Mucosa of rectum (tissue), 2 donors: ENCODE data around the gene SLC45A1.
"Not testable (repeated sequence)": the region's sequence is repeated elsewhere in the genome, so short reads cannot be mapped to it uniquely, and the experiment has no call there.

Source experiments
- H3K27ac ChIP-seq, 2 donors: one replicate each; pipeline ENCODE4 v1.7.0; 2013; ENCODE audit warnings: inconsistent platforms in 2 of 2, low read depth in 2 of 2, low read length in 2 of 2
- H3K27me3 ChIP-seq, 2 donors: one replicate each; pipeline ENCODE4 v1.7.0; 2013; ENCODE audit warnings: low read length in 2 of 2; ENCODE audit not compliant: control insufficient read depth in 2 of 2, insufficient read depth in 2 of 2
- H3K36me3 ChIP-seq, 2 donors: one replicate each; pipeline ENCODE4 v1.7.0; 2013; ENCODE audit warnings: low read length in 2 of 2; ENCODE audit not compliant: control insufficient read depth in 2 of 2, insufficient read depth in 2 of 2
- H3K4me1 ChIP-seq, 2 donors: one replicate each; pipeline ENCODE4 v1.7.0; 2013; ENCODE audit warnings: low read length in 2 of 2, mild to moderate bottlenecking in 1 of 2; ENCODE audit not compliant: control insufficient read depth in 2 of 2, insufficient read depth in 2 of 2
- H3K4me3 ChIP-seq, 2 donors: one replicate each; pipeline ENCODE4 v1.7.0; 2013; ENCODE audit warnings: low read length in 2 of 2
- H3K9ac ChIP-seq, 2 donors: one replicate each; pipeline ENCODE4 v1.7.0; 2013; ENCODE audit warnings: low read length in 2 of 2, low read depth in 1 of 2, mild to moderate bottlenecking in 1 of 2
- H3K9me3 ChIP-seq, 2 donors: one replicate each; pipeline ENCODE4 v1.7.0; 2013; ENCODE audit warnings: low read length in 2 of 2; ENCODE audit not compliant: control insufficient read depth in 2 of 2
- donor health status: healthy.
- donor health status: Normal muscosa, but diverticular disease.

Gene SLC45A1

GRCh38 chr1:8376358-8376840 lies 58.5 kb downstream of the SLC45A1 start:
- no peak overlapping the region for H3K9ac ChIP-seq
- H3K27ac ChIP-seq, result no peak overlapping the region
- no peaks in the 10 kb centered on the region for H3K9me3 ChIP-seq
- peaks cover 14 to 19% of the 10 kb centered on the region in 2 donors for H3K4me1 ChIP-seq
- no peaks in the 10 kb centered on the region for H3K27me3 ChIP-seq
- peaks cover 37 to 43% of the 10 kb centered on the region in 2 donors for H3K36me3 ChIP-seq
- no peak overlapping the region for H3K4me3 ChIP-seq

DNA sequence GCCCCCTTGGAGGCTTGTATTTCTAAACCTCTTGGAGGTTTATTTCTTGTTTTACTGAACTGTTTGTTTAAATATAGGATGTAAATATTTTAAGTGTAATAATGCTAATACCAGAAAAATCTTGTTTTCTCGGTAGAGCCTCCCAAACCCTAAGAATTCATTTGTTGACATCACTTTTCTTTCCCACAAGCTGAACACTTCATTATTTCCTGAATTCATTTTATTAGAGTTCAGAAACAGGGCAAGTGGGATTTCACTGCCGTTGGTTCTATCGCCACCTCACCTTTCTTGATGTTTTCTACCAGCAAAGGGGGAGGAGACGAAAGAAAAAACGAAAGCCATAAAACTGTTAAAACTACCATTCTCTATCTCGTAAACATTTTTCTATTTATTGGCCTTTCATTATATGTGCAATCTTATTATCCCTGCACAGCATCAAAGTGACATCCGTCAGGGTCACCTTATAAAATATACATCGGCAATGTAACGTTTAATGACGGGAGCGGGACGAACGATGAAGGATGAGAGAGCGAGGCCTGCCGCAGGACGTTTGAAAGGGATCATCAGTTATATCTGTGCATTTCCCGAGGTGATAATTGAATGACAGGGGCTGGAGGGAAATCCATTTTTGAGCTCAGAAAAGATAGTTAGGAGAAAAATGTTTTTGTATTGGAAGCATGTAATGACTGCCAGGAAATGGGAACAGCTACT lies 59.5 kb downstream of the SLC45A1 start:
- Histone ChIP-seq H3K9me3 (no peaks in the 10 kb centered on the region), H3K27ac (no peak overlapping the region), H3K27me3 (no peaks in the 10 kb centered on the region), H3K36me3 (peaks cover 39% of the 10 kb centered on the region in 2 donors), H3K9ac (no peak overlapping the region), H3K4me1 (peaks cover 18 to 22% of the 10 kb centered on the region in 2 donors), H3K4me3 (no peak overlapping the region)

DNA sequence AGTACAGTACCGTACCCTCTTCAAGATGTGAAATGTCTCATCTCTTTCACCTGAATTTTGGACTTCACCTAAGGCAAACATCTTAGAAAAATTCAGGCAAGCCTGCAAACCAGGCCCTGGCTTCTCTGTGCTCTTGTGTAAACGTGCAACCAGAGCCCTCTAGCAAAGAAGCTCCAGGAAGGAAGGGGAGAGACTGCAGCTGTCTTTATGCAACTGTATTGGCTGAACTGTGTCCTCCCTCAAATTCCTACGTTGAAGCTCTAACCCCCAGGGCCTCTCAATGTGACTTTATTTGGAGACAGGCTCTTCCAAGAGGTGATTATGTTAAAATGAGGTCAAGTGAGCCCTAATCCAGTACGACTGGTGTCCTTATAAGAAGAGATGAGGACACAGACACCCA lies 60.3 kb downstream of the SLC45A1 start:
- Histone ChIP-seq H3K4me3 (no peak overlapping the region), H3K9me3 (no peaks in the 10 kb centered on the region), H3K27me3 (no peaks in the 10 kb centered on the region), H3K27ac (peak overlapping the region in 1 of 2 donors; percentile 54), H3K4me1 (peaks cover 11 to 23% of the 10 kb centered on the region in 2 donors), H3K36me3 (peaks cover 33 to 35% of the 10 kb centered on the region in 2 donors), H3K9ac (no peak overlapping the region)

- H3K9ac ChIP-seq, result no peak overlapping the region
- H3K27ac ChIP-seq, result peak overlapping the region; percentile 48 to 54
- H3K4me3 ChIP-seq, result no peak overlapping the region
- no peaks in the 10 kb centered on the region for H3K9me3 ChIP-seq
- peaks cover 9 to 22% of the 10 kb centered on the region in 2 donors for H3K4me1 ChIP-seq
- H3K27me3 ChIP-seq, result no peaks in the 10 kb centered on the region
- peaks cover 30 to 33% of the 10 kb centered on the region in 2 donors for H3K36me3 ChIP-seq
These were observed 61.1 kb downstream of the SLC45A1 start for GRCh38 chr1:8378981-8379470.

DNA sequence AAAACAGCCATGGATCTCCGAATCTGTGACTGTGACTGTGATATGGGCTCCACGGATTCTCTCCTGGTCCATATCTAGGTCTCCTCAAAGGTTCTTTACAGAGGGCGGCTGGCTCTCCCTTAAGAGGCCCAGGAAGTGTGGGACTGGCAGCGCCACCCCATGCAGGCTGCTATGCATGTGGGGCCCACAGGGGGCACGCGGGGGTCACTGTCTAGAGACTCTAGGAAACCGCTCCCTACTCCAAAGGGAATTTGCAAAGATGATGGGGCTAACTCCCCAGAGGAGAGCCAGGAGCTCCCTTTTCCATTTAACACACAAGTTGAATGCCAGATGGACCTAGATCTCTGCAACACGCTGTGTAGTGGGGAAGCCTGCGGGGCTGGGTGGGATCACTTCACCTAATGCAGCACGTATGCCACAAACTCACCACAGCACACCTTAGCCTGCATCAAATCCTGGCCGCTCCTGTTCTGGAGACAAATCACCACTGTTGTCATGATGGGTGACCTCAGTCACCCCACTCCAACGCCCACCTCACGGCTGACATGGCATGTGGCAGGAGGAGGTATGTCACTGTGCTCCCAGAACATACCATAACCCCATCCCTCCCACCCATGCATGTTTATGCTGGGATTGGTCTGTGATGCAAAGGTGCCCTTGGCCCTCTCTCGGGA lies 61.7 kb downstream of the SLC45A1 start:
- Histone ChIP-seq H3K4me3 (no peak overlapping the region), H3K27me3 (no peaks in the 10 kb centered on the region), H3K9me3 (no peaks in the 10 kb centered on the region), H3K9ac (no peak overlapping the region), H3K27ac (peak overlapping the region in 1 of 2 donors; percentile 48), H3K36me3 (peaks cover 31 to 38% of the 10 kb centered on the region in 2 donors), H3K4me1 (peaks cover 9 to 23% of the 10 kb centered on the region in 2 donors)

DNA sequence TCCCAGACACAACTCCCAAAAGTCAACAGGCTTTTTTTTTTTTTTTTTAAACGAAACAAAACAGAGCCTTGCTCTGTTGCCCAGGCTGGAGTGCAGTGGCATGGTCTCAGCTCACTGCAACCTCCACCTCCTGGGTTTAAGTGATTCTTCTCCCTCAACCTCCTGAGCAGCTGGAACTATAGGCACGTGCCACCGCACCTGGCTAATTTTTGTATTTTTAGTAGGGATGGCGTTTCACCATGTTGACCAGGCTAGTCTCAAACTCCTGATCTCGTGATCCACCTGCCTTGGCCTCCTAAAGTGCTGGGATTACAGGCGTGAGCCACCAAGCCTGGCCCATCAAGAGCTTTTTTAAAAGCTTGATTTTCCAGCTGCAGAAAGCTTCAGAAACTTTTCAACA lies 62.4 kb downstream of the SLC45A1 start:
- not testable (repeated sequence) for H3K4me3 ChIP-seq, H3K27me3 ChIP-seq, H3K9me3 ChIP-seq, H3K9ac ChIP-seq, H3K27ac ChIP-seq
- Histone ChIP-seq H3K4me1 (peaks cover 10 to 26% of the 10 kb centered on the region in 2 donors), H3K36me3 (peaks cover 37 to 41% of the 10 kb centered on the region in 2 donors)

DNA sequence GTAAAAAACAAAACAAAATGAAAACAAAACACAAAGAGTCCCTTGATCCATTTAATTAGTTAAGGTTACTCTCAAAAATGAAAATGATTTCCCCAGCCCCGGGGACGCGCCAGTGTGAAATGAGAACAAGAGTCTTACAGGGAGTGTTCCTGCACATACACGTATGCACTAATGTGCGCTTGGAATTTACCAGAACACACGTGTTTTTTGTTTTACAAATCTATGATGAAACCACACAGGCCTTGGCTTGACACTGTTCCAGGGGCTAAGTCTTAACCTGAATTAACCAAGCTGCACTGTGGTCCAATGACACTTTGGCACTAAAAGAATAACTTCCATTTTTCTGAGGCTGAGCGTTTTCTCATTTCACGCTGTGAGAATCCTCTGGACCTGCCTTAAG lies 63.7 kb downstream of the SLC45A1 start:
- Histone ChIP-seq H3K9ac (peak overlapping the region in 1 of 2 donors; percentile 7), H3K4me1 (peaks cover 12 to 23% of the 10 kb centered on the region in 2 donors), H3K4me3 (no peak overlapping the region), H3K27me3 (no peaks in the 10 kb centered on the region), H3K27ac (no peak overlapping the region), H3K9me3 (no peaks in the 10 kb centered on the region), H3K36me3 (peaks cover 32 to 39% of the 10 kb centered on the region in 2 donors)

DNA sequence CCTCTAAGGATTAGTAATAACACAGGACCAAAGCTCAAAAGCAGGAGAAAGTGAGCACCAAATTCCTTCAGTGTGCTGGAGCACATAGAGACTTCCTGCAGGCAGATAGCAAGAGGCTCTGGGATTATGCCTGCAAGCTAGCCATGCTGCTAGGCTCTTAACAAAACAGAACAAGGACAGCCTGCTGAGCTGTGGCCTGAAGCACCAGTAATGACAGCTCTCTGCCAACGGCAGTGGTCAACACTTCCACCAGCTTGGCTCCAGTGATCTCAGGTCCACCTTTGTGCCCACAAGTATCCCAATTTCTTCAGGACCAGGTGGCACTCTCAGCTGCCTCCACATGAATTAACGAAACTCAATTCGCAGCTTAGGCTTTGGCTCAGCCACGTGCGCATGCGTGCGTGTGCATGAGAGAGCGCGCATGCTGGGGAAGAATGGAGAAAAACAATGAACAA lies 64.2 kb downstream of the SLC45A1 start:
- Histone ChIP-seq H3K4me3 (no peak overlapping the region), H3K27ac (no peak overlapping the region), H3K27me3 (no peaks in the 10 kb centered on the region), H3K4me1 (peaks cover 17 to 23% of the 10 kb centered on the region in 2 donors), H3K9ac (peak overlapping the region in 1 of 2 donors; percentile 7), H3K9me3 (no peaks in the 10 kb centered on the region), H3K36me3 (peaks cover 32 to 37% of the 10 kb centered on the region in 2 donors)

- Histone ChIP-seq H3K4me3 (no peak overlapping the region), H3K9me3 (no peaks in the 10 kb centered on the region), H3K9ac (no peak overlapping the region), H3K36me3 (peaks cover 33 to 37% of the 10 kb centered on the region in 2 donors), H3K27ac (no peak overlapping the region), H3K4me1 (peaks cover 19 to 27% of the 10 kb centered on the region in 2 donors), H3K27me3 (no peaks in the 10 kb centered on the region)
These were observed 64.9 kb downstream of the SLC45A1 start for GRCh38 chr1:8382608-8383505.
